ENCODE measurements around the gene CELF1. TPM values are rescaled to one million over a fixed set of nuclear protein-coding genes. Genes with fewer than 3 reads are reported as not detected.

Gene CELF1
- total and polyA plus RNA-seq, 10 of the 15 experiments (the other 5 are each of a cell fraction or from before 2014, with no cell fraction given) = 35.3 to 128 (median 85.7) TPM

- TF ChIP-seq ZNF592 (IDR thresholded peaks at IDR 0.05) = no peak
Measured at GRCh38 chr11:47569646-47570045, 16.7 kb upstream of the CELF1 start (continued).

- FAIRE-seq = no peak
- Histone ChIP-seq H3K36me3 (ENCODE audit: control insufficient read depth in 2 of 2, insufficient read depth in 2 of 2, low read length in 1 of 2) (peaks cover 2 to 11% of the 10 kb centered on the region in 2 experiments; a peak in 3 of 4 replicates), H3K4me2 (ENCODE audit: control insufficient read depth, insufficient read depth) (peak overlapping the region; percentile 77), H3K9ac (ENCODE audit: control insufficient read depth, insufficient read depth, low read length) (peak overlapping the region; percentile 76), H3K27me3 (replicated peaks in 1 of 2; ENCODE audit: control insufficient read depth in 2 of 2, insufficient read depth in 2 of 2, low read length in 1 of 2) (no peaks in the 10 kb centered on the region), H4K20me1 (ENCODE audit: control insufficient read depth, insufficient read depth) (no peaks in the 10 kb centered on the region), H2AFZ (ENCODE audit: control insufficient read depth, low read depth, low read length) (peak overlapping the region; percentile 82), H3K4me3 (peak overlapping the region; percentile 94), H3K4me1 (ENCODE audit: control insufficient read depth, insufficient read depth, low read length) (no peaks in the 10 kb centered on the region; the same call in 1 of the 2 replicates), H3K9me3 (replicated peaks; ENCODE audit: control insufficient read depth, insufficient read depth, low read length) (no peaks in the 10 kb centered on the region), H3K27ac (ENCODE audit: control insufficient read depth, insufficient read depth) (peak overlapping the region; percentile 58), H3K79me2 (ENCODE audit: control insufficient read depth, insufficient read depth, low read length) (peaks cover 29% of the 10 kb centered on the region)
- WGBS (ENCODE audit: insufficient coverage, insufficient replicate concordance, low lambda C conversion rate, missing lambda C conversion rate) = 17% methylated on average over 17 of the region's 17 CpGs
- peak; percentile 10; the same call in 2 of the 3 replicates for ATAC-seq
- no TSS peak for BruUV-seq (replicated peaks)
- ChIA-PET CTCF (interaction anchor here (0.8 to 1.5 kb wide), 5 partner anchors 12 to 155 kb away, joined by 3 to 10 read pairs (median 4); partner anchors contain the start of gene CELF1), SMC1A (ENCODE audit: uncharacterized antibody, unreplicated experiment) (interaction anchor here (0.6 to 1.7 kb wide), 5 partner anchors 8 to 76 kb away, joined by 3 to 9 read pairs (median 3); no protein-coding TSS in a partner anchor), POLR2A (interaction anchor here (0.7 to 3.6 kb wide), 10 partner anchors 11 to 1470 kb away, joined by 3 to 16 read pairs (median 4); partner anchors contain the start of genes CELF1, KBTBD4 and NDUFS3), RAD21 (ENCODE audit: unreplicated experiment) (interaction anchor here (0.6 to 2.6 kb wide), 10 partner anchors 12 to 740 kb away, joined by 3 to 8 read pairs (median 3); no protein-coding TSS in a partner anchor)
- intact Hi-C loops (cut with micrococcal nuclease; ENCODE audit: unreplicated experiment) = no loop called here
- in situ Hi-C loops (cut with MboI) = no loop called here
- no peak for DNase-seq (ENCODE audit: low read depth, low spot score)
- peak; percentile 48; the same call in 1 of the 2 replicates for TF ChIP-seq YY1 (IDR thresholded peaks at IDR 0.05; ENCODE audit: low read depth, low read length)
- no peak for TF ChIP-seq GATAD2B (conservative IDR thresholded peaks at IDR 0.05; ENCODE audit: low read depth)
- TF ChIP-seq MTA3 (IDR thresholded peaks at IDR 0.05; ENCODE audit: borderline replicate concordance, low read length) = no peak
- no peak for TF ChIP-seq E2F8 (IDR thresholded peaks at IDR 0.05; ENCODE audit: low read depth, partially characterized antibody)
- no peak for TF ChIP-seq RBBP5 (conservative IDR thresholded peaks at IDR 0.05)
- TF ChIP-seq CHD1 (IDR thresholded peaks at IDR 0.05; ENCODE audit: low read depth, low read length) = no peak
- no peak for TF ChIP-seq EED (IDR thresholded peaks at IDR 0.05; ENCODE audit: low read depth)
- TF ChIP-seq ZNF24 (IDR thresholded peaks at IDR 0.05) = 0 out of 2 replicates have a peak, but pooled peaks have one; percentile 38
- no peak for TF ChIP-seq HDGF (IDR thresholded peaks at IDR 0.05)
- TF ChIP-seq ZBTB11 (CRISPR knock-in tag; IDR thresholded peaks at IDR 0.05) = no peak
- no peak for TF ChIP-seq NFYA (IDR thresholded peaks at IDR 0.05; ENCODE audit: borderline replicate concordance, low read depth, low read length)
Measured at GRCh38 chr11:47566149-47566698, 13.3 kb upstream of the CELF1 start.
